Measurements from ENCODE around the gene ARHGEF4.

DNA sequence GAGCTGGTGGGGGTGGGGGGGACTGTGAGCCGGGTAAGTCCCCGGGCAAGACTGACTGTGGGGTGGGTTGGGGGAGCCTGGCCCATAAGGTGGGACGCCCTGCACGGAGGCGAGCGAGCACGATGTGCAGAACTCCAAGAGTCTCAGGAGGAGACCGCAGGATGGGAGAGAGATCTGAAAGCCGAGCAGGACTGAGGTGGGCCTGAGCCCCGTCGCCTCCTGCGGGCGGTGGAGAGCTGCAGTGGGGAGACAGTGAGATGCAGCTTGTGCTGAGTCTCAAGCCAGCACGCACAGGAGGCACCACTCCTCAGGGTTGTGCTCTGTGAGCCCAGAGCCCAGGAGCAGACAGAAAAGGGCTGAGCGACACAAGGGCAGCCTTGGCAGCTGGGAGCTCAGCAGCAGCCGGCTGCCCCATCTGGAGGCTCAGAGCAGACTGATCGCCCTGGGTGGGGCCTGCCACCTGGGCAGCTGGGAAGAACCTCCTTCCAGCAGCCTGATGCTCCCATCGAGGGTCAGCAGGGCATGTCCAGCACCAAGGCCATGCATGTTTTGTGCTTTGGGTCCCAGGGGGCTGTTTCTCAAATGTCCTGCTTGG, 15.9 kb downstream of the ARHGEF4 start:
- TF ChIP-seq, protein P1, sequence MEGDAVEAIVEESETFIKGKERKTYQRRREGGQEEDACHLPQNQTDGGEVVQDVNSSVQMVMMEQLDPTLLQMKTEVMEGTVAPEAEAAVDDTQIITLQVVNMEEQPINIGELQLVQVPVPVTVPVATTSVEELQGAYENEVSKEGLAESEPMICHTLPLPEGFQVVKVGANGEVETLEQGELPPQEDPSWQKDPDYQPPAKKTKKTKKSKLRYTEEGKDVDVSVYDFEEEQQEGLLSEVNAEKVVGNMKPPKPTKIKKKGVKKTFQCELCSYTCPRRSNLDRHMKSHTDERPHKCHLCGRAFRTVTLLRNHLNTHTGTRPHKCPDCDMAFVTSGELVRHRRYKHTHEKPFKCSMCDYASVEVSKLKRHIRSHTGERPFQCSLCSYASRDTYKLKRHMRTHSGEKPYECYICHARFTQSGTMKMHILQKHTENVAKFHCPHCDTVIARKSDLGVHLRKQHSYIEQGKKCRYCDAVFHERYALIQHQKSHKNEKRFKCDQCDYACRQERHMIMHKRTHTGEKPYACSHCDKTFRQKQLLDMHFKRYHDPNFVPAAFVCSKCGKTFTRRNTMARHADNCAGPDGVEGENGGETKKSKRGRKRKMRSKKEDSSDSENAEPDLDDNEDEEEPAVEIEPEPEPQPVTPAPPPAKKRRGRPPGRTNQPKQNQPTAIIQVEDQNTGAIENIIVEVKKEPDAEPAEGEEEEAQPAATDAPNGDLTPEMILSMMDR (IDR thresholded peaks at IDR 0.05): no peak
- no peak for TF ChIP-seq POLR2A (IDR thresholded peaks at IDR 0.05)
